GM10248 (cell line): ENCODE measurements around the gene SMIM23.

ENCODE experiments used
- CTCF ChIA-PET: fragments of 300-600 bp; sonication (Branson Sonifier 250); formaldehyde crosslinking; extraction: SDS; loops from one replicate; lab custom pipeline; 2021; ENCODE audit warnings: antibody characterized with exemption; lab: Yijun Ruan, JAX
- POLR2A ChIA-PET: fragments of 350-650 bp; sonication (Branson Sonifier 250); formaldehyde crosslinking; extraction: SDS; loops from one replicate; lab custom pipeline; 2020; ENCODE audit warnings: antibody characterized with exemption; lab: Yijun Ruan, JAX
- DNase-seq: peaks from one replicate; pipeline ENCODE4 v3.0.0; 2012; ENCODE audit errors: extremely low spot score
- TF ChIP-seq, protein P1 (sequence below): IDR thresholded peaks from 2 replicates; pipeline ENCODE4 v1.5.1; 2012; ENCODE audit warnings: mild to moderate bottlenecking, low read depth; ENCODE audit errors: extremely low read depth, missing control alignments, control extremely low read depth

SMIM23 gene

DNA sequence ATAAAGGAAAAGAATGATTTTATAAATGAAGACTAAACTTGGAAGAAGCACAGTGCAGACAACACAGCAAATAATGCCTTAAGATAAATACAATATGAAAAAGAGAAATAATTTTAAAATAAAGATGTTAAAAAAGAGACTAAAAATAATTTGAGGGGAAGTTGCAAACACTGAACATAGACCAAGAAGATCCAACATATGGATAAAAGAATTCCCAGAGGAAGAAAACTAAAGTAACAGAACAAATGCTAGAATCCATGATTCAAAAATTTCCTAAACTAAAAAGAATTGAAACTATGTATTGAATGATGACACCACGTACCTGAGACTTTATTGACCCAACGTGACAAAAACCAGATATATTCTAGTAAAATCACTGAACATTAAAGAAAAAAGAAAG is 18.7 kb upstream of the SMIM23 start:
- TF ChIP-seq, protein P1, sequence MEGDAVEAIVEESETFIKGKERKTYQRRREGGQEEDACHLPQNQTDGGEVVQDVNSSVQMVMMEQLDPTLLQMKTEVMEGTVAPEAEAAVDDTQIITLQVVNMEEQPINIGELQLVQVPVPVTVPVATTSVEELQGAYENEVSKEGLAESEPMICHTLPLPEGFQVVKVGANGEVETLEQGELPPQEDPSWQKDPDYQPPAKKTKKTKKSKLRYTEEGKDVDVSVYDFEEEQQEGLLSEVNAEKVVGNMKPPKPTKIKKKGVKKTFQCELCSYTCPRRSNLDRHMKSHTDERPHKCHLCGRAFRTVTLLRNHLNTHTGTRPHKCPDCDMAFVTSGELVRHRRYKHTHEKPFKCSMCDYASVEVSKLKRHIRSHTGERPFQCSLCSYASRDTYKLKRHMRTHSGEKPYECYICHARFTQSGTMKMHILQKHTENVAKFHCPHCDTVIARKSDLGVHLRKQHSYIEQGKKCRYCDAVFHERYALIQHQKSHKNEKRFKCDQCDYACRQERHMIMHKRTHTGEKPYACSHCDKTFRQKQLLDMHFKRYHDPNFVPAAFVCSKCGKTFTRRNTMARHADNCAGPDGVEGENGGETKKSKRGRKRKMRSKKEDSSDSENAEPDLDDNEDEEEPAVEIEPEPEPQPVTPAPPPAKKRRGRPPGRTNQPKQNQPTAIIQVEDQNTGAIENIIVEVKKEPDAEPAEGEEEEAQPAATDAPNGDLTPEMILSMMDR, result no peak
- POLR2A ChIA-PET, result no interaction called here
- CTCF ChIA-PET, result no interaction called here
- DNase-seq, result no peak

DNA sequence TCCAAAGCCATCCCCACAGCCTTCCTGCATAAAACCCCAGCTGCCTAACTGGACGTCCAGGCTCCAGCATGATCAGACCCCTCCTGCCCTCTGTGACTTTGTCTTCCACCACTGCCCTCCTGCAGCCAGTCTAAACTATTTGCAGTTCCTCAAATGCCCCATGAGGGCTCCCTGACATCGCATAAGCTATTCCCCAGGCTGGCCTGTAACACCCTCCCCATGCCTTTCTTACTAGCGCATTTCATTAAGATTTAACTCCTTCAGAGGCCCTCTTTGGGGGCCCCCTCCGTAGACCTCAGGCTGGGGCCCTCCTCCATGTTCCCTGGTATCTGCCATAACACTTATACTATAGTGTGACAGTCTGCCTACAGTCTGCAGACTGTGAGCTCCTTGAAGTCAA is 15.5 kb upstream of the SMIM23 start:
- DNase-seq, result no peak
- TF ChIP-seq, protein P1, result no peak
- ChIA-PET POLR2A (no interaction called here), CTCF (no interaction called here)

- DNase-seq, result no peak
- CTCF ChIA-PET, result no interaction called here
- TF ChIP-seq, protein P1, result no peak
- POLR2A ChIA-PET, result no interaction called here
Measured at GRCh38 chr5:171771856-171772255, 13.8 kb upstream of the SMIM23 start.

- POLR2A ChIA-PET, result no interaction called here
Measured at GRCh38 chr5:171773106-171773505, 12.5 kb upstream of the SMIM23 start.

GRCh38 chr5:171774418-171774817 is 11.2 kb upstream of the SMIM23 start:
- no peak for DNase-seq
- TF ChIP-seq, protein P1, result no peak
- ChIA-PET CTCF (no interaction called here), POLR2A (no interaction called here)

More at GRCh38 chr5:171773106-171773505, 12.5 kb upstream of the SMIM23 start:
- TF ChIP-seq, protein P1, result no peak
- CTCF ChIA-PET, result no interaction called here
- DNase-seq, result no peak

DNA sequence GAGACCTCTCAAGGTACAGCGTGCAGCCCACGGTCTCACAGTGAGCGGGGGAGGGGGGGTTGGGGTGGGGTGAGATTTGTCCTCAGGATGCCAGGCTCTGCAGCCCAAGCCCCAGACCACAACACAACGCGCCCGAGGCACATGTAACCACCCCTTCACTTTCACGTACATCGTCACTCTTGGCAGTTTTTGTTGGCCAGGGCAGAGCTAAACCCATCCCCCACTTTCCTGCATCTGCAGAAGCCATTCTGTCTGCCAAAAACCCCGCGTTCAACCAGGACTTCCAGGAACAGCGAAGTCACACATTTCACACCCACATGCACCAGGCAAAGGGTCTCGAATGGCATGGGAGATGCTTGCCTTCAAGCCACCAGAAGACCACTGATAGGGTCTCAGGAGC is 9.4 kb upstream of the SMIM23 start:
- POLR2A ChIA-PET, result no interaction called here
- CTCF ChIA-PET, result no interaction called here
- TF ChIP-seq, protein P1, result no peak
- no peak for DNase-seq
